Body of pancreas (tissue), 4 donors: Measurements from ENCODE around the gene NBL1. TPM values are rescaled to one million over a fixed set of nuclear protein-coding genes. Genes with fewer than 3 reads are reported as not detected.

Experiments
- ATAC-seq: fragments of 150-250 bp; one replicate; pipeline ENCODE4 v1.9.1; 2016
- DNase-seq, 4 donors: peaks; one replicate each; pipeline ENCODE4 v3.0.0-alpha.2; 2019
- H3K27ac ChIP-seq, 4 donors: fragments of 200-600 bp; sonication (generic); 1 replicate in 3 of 4; 2 replicates in 1 of 4; pipeline versions ENCODE4 v1.5.1 to v1.6.1; 2016 to 2019; ENCODE audit warnings: mild to moderate bottlenecking in 1 of 4, mixed read lengths in 1 of 4, moderate library complexity in 1 of 4
- H3K27me3 ChIP-seq, 2 donors: fragments of 200-600 bp; sonication (generic); one replicate each; pipeline ENCODE4 v1.6.0; 2016; ENCODE audit warnings: mild to moderate bottlenecking in 1 of 2
- H3K36me3 ChIP-seq, 2 donors: fragments of 200-600 bp; sonication (generic); replicated peaks in 1 of 2; 2 replicates each; pipeline ENCODE4 v1.5.1; 2016; ENCODE audit warnings: low read depth in 2 of 2; ENCODE audit not compliant: insufficient read depth in 1 of 2
- H3K4me1 ChIP-seq: fragments of 200-600 bp; sonication (generic); one replicate; pipeline ENCODE4 v1.6.0; 2016
- H3K4me3 ChIP-seq, 2 donors: fragments of 200-600 bp; sonication (generic); 1 replicate in 1 of 2; 2 replicates in 1 of 2; pipeline ENCODE4 v1.5.1; 2016 to 2019
- H3K9me3 ChIP-seq, 3 donors: fragments of 200-600 bp; sonication (generic); 1 replicate in 2 of 3; 2 replicates in 1 of 3; pipeline ENCODE4 v1.5.1; 2016
- POLR2A ChIP-seq, 3 donors: fragments of 450-650 bp; IDR thresholded peaks; one replicate each; pipeline ENCODE4 v1.6.1; 2016; ENCODE audit warnings: antibody characterized with exemption in 3 of 3, mild to moderate bottlenecking in 2 of 3
- WGBS, 2 donors: methylation state at CpG; one replicate each; pipeline ENCODE4 v1.1.5; 2017; 5-methylcytosine and 5-hydroxymethylcytosine counted together
- intact Hi-C: fragments of 100-400 bp; cut with DNase I; formaldehyde crosslinking; loops from one replicate; pipeline ENCODE4 v1.15.1; 2023
- total RNA-seq, 2 donors: library from RNA; depleted of rRNA; stranded (reverse); fragments of >200 nt; gene quantifications; one replicate each; pipeline ENCODE4 v1.1.0, GENCODE V29; 2016
- TF ChIP-seq, protein P1 (sequence below), 7 experiments: fragments of 450-650 bp in 4 of 7; fragments of 200-600 bp in 3 of 7; sonication (generic) in 3 of 7; IDR thresholded peaks; one replicate each; pipeline ENCODE4 v1.5.1; 2016 to 2019; ENCODE audit warnings: antibody characterized with exemption in 7 of 7

NBL1 gene
- total RNA-seq, 2 donors from 2014 or later = 21.8 to 32.4 TPM

DNA sequence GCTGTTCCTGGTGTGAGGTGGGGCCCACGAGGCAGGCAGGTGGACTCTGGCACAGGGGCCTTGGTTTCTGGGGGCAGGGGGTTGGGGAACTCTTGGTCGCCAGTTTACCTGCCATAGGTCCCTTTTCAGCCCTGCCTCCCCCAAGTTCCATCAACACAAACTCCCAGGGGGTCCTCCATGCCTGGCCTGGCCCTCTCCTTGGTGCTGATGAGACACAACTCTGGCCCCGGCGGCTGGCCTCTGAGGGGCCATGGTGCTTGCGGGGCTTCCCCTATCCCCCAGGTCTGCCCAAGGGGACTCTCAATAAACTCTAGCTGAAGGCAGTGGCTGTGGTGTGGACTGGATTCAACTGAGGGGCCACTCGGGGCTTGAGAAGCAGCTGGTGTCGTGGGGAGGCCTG, 36.5 kb downstream of the NBL1 start:
- TF ChIP-seq POLR2A (IDR thresholded peaks at IDR 0.05) = no peak
- TF ChIP-seq, protein P1, sequence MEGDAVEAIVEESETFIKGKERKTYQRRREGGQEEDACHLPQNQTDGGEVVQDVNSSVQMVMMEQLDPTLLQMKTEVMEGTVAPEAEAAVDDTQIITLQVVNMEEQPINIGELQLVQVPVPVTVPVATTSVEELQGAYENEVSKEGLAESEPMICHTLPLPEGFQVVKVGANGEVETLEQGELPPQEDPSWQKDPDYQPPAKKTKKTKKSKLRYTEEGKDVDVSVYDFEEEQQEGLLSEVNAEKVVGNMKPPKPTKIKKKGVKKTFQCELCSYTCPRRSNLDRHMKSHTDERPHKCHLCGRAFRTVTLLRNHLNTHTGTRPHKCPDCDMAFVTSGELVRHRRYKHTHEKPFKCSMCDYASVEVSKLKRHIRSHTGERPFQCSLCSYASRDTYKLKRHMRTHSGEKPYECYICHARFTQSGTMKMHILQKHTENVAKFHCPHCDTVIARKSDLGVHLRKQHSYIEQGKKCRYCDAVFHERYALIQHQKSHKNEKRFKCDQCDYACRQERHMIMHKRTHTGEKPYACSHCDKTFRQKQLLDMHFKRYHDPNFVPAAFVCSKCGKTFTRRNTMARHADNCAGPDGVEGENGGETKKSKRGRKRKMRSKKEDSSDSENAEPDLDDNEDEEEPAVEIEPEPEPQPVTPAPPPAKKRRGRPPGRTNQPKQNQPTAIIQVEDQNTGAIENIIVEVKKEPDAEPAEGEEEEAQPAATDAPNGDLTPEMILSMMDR (IDR thresholded peaks at IDR 0.05) = no peak
- H3K4me3 ChIP-seq = no peak overlapping the region
- H3K4me1 ChIP-seq = no peaks in the 10 kb centered on the region
- no peaks in the 10 kb centered on the region for H3K9me3 ChIP-seq
- no peaks in the 10 kb centered on the region for H3K36me3 ChIP-seq
- no peak overlapping the region for H3K27ac ChIP-seq
- ATAC-seq = no peak
- no peak for DNase-seq
- intact Hi-C loops = no loop called here
- H3K27me3 ChIP-seq = no peaks in the 10 kb centered on the region
- 84 to 85% methylated on average over 3 to 7 of the region's 7 CpGs for WGBS, 2 donors

DNA sequence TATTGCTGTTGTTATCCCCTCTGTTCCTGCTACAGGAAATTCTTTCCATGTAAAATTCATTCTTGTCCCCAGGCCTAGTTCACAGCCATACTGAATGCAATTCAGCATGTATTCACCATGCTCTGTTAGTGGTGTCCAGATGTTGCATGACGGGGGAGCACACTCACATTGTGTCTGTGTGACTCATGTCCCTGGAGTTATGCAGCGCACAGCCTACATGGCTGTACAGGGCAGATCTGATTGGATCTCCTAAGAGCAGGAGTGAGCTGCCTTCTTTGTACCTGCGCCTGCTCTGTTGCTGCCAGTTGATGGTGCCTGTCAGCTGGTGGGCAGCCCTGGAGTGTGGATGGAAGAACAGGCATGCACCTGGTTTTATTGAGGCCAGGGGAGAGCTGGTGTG, 38.1 kb downstream of the NBL1 start:
- ATAC-seq = no peak

DNA sequence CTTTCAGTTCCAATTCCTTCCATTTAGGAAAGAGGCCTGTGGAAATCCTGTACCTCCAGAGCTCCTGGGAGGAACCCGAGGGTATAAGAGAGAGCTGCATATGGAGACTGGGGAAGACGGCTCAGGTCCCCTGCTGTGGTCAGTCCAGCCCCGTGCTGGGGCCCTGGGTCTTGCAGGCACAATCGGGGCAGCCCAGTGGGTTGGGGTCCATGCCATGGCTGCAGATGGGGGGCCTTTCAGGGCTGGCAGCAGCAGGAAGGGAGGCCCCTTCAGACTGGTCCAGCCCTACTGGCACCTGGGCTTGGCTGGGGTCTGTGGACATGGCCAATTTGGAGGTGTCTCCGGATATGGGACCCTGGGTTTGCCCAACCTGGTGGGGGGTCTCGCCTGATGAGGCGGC, 38.8 kb downstream of the NBL1 start:
- no peak for TF ChIP-seq POLR2A (IDR thresholded peaks at IDR 0.05)
- H3K27me3 ChIP-seq = no peaks in the 10 kb centered on the region
- peaks cover 0 to under 1% of the 10 kb centered on the region in 2 donors for H3K36me3 ChIP-seq
- no peak overlapping the region for H3K4me3 ChIP-seq
- WGBS, 2 donors = 67 to 86% methylated on average over 3 to 7 of the region's 7 CpGs
- no peaks in the 10 kb centered on the region for H3K4me1 ChIP-seq
- no peaks in the 10 kb centered on the region for H3K9me3 ChIP-seq
- no peak overlapping the region for H3K27ac ChIP-seq
- ATAC-seq (no peak), DNase-seq (no peak)
- intact Hi-C loops = no loop called here

More for the DNA sequence above, 38.1 kb downstream of the NBL1 start:
- WGBS, 2 donors = 85 to 90% methylated on average over 2 to 3 of the region's 3 CpGs
- H3K27ac ChIP-seq = no peak overlapping the region
- no peak overlapping the region for H3K4me3 ChIP-seq
- no peaks in the 10 kb centered on the region for H3K36me3 ChIP-seq
- no peaks in the 10 kb centered on the region for H3K27me3 ChIP-seq
- H3K4me1 ChIP-seq = no peaks in the 10 kb centered on the region
- intact Hi-C loops = no loop called here
- TF ChIP-seq POLR2A (IDR thresholded peaks at IDR 0.05) = no peak
- TF ChIP-seq, protein P1 (IDR thresholded peaks at IDR 0.05) = no peak
- H3K9me3 ChIP-seq = no peaks in the 10 kb centered on the region
- DNase-seq = no peak

DNA sequence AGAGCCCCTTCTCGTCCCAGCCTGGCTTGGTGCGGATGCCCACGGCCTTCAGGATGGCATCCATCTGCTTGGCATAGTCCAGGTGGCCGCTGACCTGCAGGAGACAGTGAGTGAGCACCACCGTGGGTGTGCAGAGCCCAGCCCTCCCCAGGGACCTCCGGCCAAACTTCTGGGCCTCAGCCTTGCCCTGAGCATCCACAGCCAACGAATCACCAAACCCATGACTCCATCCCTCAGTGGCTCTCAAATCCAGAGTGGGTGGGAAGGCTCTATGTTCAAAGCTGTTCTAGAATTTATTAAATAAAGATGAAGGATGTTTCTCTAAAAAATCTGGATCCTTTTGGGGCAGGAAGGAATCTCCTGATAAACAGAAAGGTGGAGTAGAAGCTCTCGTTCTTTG, 39.2 kb downstream of the NBL1 start:
- no peak overlapping the region for H3K27ac ChIP-seq
- ATAC-seq = no peak
- H3K36me3 ChIP-seq = peaks cover 0 to 2% of the 10 kb centered on the region in 2 donors
- no peaks in the 10 kb centered on the region for H3K9me3 ChIP-seq
- intact Hi-C loops = no loop called here
- no peaks in the 10 kb centered on the region for H3K4me1 ChIP-seq
- no peak overlapping the region for H3K4me3 ChIP-seq
- no peak for TF ChIP-seq POLR2A (IDR thresholded peaks at IDR 0.05)
- TF ChIP-seq, protein P1 (IDR thresholded peaks at IDR 0.05) = no peak
- H3K27me3 ChIP-seq = no peaks in the 10 kb centered on the region
- no peak for DNase-seq
- 94 to 95% methylated on average over 3 to 8 of the region's 8 CpGs for WGBS, 2 donors

DNA sequence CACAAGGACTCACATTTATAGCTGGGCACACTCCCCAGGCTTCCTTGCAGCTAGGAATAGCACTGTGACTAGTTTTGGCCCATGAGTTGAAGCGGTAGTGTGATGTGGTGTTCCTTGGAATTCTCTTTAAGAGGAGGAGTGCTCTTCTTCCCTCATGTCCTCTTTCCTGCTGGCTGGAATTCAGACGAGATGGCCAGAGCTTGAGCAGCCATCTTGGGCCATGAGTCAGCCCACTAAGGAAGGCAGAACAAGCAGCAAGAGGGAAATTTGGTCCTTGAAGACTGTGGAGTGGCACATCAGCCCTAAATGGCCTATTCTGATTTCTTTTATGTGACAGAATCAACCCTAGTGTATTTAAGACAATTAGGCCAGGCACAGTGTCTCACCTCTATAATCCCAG, 40.6 kb downstream of the NBL1 start:
- no peak overlapping the region for H3K27ac ChIP-seq
- 71 to 85% methylated on average over 2 of the region's 2 CpGs for WGBS, 2 donors
- no peaks in the 10 kb centered on the region for H3K27me3 ChIP-seq
- no peak overlapping the region for H3K4me3 ChIP-seq
- peaks cover 0 to 2% of the 10 kb centered on the region in 2 donors for H3K36me3 ChIP-seq
- no peak for TF ChIP-seq POLR2A (IDR thresholded peaks at IDR 0.05)
- TF ChIP-seq, protein P1 (IDR thresholded peaks at IDR 0.05) = no peak
- H3K9me3 ChIP-seq = no peaks in the 10 kb centered on the region
- no peak for ATAC-seq
- intact Hi-C loops = no loop called here
- no peaks in the 10 kb centered on the region for H3K4me1 ChIP-seq
- no peak for DNase-seq
